Measurements from ENCODE around the gene SCMH1.
A peak's percentile ranks its signal among the peaks of the same experiment; 100 is the strongest.
"Not testable (repeated sequence)": the region's sequence is repeated elsewhere in the genome, so short reads cannot be mapped to it uniquely, and the experiment has no call there.

Gene SCMH1

DNA sequence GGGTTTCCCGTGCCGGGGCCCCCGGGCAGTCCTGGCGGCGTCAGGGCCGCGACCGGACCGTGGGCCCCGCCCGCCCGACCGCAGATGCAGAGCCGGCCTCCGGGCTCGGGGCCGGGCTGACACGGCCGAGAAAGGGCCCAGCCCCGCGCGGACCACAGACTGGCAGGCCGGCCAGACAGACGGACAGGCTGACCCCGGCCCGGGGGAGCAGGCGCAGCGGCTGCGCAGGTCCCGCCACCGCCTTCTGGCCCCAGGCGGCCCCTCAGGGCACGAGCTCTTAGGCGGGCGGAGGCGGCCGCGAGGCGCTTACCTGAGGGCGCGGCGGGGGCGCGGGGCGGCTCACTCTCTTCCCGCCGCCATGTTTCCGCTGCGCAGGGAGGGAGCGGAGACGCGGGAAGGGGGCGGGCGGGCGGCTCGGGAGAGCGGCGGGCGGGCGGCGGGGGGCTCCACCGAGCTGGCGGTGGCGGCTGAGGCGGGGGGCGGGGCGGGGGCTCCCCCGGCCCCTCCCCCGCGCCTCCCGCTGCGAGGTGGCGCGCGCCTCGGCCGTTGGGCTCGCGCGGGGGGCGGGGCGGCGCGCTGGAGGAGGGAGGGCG, at the start of gene SCMH1:
TSS of gene SCMH1 (minus strand) at position 558 of the 593 bp plus-strand sequence. CDS start 56,173 bp downstream, outside the sequence.
- DNase-seq (ENCODE audit: low spot score): peak; percentile 79

DNA sequence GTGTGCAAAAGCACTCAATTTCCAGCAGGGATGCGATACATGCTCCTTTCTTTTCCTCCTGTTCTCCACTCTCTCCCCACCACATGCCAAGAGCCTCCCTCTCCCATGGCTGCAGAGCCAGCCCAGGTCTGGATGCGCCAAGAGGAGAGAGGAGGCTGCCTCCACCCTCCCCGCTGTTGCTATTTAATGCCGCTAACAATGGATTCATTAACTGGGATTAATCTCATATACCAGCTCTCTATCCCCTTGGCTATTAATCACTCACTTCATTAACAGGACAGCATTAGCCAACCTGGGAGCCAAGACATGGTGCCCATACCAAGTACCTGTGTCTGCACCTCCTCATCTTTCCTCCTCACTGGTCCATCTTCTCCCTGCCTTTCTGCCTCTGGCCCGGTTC, 49.1 kb upstream of the SCMH1 start:
- DNase-seq (ENCODE audit: low spot score): no peak

DNA sequence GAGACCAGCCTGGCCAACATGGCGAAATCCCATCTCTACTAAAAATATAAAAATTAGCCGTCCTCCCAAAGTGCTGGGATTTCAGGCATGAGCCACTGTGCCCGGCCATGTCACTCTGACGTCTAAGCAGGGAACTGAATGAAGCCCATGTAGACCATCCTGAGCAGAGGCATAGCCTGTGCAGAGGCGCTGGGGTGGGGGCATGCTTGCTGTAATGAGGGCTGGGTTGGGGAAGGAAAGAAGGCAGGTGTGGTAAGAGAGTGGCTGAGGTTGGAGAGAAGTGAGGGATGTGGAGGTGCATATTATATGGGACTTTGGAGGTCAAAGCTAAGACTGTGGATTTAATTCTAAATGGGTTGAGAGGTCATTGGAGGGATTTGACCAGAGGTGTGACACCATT, 47.1 kb upstream of the SCMH1 start:
- no peak for DNase-seq (ENCODE audit: low spot score)

DNA sequence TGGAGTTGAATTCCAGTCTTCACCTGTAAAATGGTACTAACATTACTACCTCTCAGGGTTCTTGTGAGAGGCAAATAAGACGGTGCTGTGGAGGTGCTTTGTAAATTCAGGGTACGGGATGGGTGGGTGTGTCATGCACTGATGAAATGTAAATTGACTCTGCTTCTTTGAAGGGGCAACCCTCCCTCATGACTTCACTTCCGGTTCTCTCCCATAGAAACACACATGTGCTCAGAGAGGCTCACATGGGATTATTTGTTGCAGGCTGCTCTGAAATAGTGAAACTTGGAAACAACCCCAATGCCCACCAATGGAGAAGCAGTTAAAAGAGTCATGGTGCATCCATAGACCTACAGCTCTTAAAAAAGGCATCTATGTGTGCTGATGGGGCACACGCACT, 44.9 kb upstream of the SCMH1 start:
- DNase-seq (ENCODE audit: low spot score): no peak

DNA sequence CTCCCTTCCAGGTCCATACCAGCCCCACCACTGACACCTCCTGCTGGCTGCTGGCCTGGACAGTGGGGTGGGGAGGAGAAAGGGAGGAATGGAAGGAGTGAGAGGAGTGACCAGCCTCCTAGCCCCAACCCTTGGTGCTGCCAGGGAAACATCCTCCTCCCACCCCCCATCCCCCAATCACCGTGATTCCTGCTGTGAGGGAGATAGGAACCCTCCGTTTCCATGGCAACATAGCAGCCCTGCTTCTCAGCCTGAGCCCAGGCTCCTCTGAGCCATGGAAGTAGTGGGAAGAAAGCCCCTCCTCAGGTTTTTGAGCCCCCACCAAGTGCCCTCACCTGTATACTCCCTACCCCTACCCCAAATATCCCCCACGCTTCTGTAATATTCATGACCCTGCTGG, 44.4 kb upstream of the SCMH1 start:
- no peak for DNase-seq (ENCODE audit: low spot score)

DNA sequence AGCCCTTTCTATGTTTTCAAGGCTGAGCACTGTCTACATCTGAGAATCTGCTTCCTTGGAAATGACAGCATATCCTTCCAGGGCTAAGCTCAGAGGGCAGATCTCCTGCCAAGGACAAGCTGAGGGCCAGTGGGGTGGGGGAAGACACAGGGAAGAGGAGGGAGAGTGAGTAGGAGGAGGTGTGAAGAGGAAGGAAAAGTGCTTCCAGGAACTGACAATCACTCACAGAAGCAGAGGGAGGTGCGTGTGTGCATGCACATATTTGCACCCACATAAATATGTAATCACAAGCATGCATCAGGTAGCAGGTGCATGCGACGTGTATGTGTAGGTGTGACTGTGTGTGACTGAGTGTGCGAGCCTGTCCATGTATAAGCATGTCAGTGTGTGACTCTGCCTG, 43.7 kb upstream of the SCMH1 start:
- DNase-seq (ENCODE audit: low spot score): no peak

DNA sequence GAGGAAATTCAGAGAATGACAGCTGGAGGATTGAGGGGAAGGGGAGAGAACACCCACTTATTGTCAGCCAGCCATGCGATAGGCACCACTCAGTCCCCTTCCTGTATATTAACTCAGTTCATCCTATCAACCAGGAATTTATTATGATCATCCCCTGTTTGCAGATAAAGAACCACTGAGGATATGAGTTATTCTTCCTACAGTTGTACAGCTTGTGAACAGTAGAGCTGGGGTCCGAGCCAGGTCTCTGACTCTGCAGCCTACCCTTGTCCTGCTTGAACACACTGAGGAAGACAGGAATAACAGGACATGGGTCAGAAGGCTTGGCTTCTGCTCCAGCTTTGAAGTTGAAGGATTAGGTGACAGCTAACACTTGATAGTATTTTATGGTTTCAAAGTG, 42.0 kb upstream of the SCMH1 start:
- no peak for DNase-seq (ENCODE audit: low spot score)

DNA sequence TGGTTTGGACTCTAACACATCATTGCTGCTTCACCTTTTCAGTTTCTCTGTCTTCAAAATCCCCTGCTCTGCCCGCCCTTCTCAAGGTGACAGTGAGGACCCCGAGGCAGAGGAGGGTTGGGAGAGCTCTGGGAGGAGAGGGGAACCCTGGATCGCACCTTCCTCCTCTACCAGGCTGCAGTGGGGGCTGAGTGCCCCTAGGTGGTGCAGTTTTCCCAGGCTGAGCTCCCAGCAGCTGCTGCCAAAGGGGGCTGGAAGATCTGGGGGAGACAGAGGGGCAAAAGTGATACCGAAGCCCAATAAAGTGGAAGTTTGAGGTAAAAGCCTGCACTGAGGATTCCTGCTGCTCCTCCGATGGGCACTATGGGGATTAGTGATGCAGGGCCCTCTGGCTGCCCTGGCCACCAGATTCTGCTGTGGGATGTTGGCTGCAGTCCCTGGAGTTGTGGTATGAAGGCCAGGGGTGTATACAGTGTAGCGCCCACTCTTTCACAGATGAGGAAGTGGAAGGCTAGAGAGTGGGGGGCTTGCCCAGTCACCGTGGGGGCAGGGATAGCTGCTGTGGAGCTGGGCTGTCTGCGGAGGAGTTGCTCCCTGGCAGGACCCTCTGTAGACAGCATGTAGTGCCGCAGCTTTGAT, 40.7 kb upstream of the SCMH1 start:
- DNase-seq (ENCODE audit: low spot score): no peak

DNA sequence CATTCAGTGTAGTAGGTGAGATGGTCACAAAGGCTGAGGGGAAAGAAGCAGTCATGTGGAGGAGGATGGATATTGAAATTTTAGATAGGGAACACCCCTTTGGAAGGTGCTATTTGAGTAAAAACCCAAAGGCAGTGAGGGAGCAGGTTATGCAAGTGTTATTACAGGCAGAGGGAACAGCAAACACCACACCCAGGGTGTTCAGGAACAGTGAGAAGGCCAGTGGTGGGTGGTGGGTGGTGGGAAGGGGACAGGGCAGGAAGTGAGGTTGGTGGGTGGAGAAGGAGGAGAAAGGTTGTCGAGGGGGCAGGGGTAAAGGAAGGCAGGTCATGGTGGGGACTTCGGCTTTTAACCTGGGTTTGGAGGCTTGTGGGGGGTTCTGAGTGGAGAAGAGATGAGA, 39.2 kb upstream of the SCMH1 start:
- DNase-seq (ENCODE audit: low spot score): no peak

DNA sequence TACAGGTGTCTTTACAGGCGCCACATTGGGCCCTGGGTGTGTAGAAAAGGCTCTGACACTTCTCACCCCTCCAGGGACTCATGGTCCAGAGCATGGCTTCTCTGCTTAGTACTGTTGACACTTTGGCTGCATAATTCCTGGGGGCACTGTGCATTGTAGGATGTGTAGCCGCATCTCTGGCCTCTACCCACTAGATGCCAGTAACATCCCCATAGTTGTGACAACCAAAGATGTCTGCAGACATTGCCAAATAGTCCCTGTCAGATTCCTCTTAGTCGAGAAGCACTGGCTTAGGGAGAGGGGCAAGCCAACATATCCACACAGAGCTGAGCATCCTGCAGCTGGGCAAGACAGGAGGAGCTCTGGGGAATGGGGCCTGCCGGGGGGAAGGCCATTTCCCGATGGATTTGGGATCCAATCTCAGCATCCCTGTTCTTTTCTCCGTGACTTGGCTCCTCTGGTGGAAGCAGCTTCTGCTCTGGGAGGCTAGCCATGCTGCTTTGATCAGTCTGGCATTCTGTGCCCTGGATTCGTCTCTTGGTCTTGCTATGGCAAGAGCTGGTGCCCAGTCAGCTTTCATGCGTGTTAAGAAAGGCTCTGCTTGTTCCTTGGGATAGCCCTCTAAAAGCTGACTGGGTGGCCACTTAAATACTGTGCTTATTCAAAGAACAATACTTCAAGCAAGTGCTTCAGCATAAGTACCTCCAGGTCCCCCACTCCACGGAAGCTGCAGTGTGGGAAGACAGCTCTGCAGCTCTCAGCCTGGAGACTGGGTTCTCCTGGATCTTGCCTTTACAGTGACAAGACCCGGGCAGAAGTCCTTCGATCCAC, 38.3 kb upstream of the SCMH1 start:
- no peak for DNase-seq (ENCODE audit: low spot score)

DNA sequence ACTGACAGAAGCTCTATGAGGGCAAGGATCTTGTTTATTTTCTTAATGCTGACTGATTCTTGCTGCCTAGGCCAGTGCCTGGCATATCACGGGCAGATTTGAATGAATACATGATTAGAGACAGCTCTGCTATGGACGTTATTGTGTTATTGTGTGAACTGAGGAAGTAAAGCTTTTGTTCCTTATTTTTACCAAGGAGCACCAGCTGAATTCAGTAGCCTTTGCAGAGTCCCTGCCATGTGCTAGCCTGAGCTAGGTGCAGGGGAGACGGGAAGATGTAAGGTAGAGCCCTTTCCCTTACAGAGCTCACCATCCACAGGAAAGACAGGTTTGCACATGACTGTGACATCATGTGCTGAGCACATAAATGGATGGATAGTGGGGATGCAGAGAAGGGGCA, 36.0 kb upstream of the SCMH1 start:
- peak; percentile 5 for DNase-seq (ENCODE audit: low spot score)

DNA sequence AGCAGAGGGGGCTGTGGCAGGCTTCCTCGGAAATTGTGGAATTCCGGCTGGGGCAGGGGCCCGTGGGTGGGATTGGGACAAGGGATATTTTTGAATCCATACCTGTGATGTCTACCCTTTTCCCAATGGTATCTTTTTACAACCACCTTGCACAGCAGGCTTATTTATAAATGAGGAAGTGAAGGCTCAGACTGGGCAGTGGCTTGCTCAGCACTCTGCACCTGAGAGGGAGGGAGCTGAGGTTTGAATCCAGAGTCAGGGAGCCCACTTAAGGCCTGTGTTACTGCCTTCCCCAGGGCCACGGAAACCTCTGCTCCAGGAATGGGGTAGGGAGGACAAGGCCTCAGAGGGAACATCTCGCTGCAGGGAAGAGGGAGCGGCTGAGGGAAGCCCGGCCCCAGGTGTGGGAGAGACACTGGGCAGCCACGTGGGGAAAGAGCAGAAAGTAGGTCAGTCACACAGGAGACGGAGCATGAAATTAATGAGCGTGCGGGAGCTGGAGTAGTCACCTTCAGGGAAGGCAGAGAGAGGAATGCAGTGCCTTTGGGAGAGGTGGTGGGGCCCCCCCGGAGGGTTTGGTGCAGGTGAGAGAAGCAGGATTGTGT, 35.4 kb upstream of the SCMH1 start:
- DNase-seq (ENCODE audit: low spot score): peak; percentile 54

DNA sequence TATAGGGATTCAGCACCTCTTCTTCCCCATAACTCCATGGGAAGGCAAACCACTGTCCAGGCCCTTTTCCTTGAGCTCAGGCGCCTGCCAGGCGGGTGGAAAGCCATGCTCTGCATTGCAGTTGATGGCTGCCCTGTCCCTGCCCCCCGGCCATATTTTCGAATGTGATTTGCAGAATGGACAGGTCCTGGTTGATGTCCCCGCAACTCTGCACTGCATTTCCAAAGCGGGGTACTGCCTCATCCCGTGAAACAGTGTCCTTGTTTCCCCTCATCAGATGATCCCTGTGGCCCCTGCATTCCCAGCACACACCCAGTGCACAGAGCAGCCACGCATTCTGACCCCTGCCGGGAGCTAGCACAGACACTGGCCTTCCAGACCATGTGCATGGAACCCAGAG, 33.7 kb upstream of the SCMH1 start:
- peak; percentile 41 for DNase-seq (ENCODE audit: low spot score)

DNA sequence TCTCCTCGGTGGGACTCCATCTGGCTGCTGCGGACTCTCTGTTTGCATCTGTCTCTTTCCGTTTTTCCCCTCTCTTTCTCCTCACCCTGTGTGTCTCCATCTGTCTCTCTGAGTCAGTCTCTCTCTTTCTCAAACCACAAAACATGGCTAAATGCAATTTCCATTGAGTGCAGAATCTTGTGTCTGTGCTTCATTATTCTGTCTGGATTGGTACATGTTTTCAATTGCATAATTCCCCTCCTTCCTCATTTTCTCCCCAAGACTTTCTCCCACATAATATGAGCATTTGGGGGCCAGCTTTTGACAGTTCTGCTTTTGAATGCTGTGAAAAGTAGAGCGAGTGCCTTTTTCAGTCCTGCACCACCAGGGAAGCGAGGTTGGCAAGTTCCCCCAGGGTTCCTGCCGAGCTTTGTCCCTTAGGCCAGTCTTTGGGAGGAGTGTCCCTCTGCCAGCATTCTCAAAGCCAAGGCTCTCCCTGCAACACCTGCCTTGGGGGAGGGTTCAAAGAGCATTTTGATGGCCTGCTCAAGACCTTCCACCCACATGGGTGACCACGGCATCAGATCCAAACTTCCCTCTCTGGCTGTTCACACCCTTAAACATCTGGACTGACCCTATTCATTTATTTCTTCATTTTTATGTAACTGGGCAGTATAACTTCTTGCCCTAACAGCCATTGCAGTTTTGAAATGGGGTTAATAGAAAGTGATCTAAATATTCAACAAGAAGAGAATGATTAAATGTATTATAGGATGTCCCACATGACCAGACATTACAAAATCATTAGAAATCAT, 32.8 kb upstream of the SCMH1 start:
- DNase-seq (ENCODE audit: low spot score): no peak

DNA sequence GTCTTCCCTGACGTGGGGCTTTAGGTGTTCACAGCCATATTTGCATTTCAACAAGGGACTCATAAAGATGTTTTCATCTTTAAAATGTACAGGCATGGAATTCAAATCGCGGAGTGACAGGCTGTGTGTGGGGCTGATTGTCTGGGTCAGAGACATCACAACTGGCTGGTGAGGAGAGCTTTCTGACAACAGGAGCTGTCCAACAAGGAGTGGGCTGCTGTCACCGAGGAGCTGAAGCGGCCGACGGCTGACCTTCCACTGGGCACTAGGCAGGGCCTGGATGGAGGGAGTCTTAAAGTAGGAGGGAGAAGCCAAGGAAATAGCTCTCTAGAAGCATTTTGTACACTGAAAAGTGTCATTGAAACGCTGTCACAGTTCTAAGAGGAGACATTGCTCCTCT, 30.5 kb upstream of the SCMH1 start:
- no peak for DNase-seq (ENCODE audit: low spot score)

DNA sequence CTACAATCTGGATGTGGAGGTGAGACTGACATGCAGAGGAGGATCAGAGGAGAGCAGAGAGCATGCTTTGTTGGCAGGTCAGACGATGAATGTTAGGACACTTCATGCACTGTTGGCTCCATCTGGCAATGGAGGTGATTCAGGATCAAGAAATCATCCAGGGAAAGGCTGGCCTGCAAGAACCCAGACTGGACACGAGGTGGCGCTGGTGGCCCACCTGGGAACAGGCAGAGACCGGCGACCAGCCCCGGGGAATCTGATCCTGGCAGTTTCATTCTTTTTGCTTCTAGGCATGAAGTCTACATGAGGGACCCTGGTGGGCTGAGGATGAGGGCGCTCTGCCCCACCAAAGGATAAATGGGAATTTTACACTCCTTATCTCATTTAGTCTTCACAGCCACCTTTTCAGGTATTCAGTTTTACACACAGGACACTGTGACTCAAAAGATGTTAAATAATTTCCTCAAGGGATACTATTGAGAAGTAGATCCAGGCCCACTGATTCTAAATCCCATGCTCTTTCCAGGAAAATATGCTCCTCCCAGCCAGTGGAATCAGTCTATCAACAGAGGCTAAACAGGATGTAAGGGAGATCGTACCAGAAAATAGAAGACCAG, 26.2 kb upstream of the SCMH1 start:
- peak; percentile 86 for DNase-seq (ENCODE audit: low spot score)

DNA sequence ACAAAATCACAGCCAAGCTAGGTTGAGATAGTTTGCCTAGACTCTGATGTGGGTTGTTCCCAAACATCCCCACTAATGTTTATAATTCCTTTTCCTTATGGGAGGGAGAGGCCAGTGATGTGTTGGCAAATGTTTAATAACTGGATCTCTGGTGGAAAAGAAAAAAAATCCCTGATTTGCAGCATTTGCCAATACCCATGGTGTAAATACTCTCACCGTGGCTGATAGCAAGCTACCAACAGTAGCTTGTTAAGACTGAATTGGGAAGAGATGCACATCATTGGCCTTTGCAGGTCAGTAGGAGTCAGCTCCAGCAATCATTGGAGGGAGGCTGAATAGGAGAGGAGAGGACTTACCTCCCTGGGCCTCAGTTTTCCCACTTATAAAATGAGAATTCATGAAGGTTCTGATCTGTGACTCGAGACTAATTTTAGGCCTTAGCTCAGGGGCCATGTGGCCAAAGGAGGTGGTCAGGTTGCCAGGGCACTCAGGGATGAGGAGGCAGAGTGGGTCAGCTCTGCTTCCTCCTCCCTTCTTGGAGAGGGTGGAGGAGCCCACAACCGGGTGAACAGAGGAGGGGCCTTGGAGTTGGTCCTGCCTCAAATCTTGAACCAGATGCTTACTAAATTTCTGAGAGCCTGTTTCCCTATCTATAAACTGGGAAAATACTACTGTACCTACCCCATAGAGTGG, 20.0 kb upstream of the SCMH1 start:
- DNase-seq (ENCODE audit: low spot score): no peak

DNA sequence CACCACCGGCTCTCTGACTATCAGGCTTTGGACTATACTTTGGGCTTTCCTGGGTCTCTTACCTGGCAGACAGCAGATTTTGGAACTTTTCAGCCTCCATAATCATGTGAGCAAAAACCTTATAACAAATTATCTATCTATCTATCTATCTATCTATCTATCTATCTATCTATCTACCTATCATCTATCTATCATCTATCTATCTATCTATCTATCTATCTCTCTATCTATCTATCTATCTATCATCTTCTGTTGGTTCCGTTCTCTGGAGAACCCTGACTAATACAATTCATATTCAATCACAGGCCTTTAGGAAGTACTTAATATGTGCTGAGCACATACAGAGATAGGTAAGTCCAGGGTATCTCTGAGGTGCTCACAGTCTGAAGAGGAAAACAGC, 18.7 kb upstream of the SCMH1 start:
- no peak for DNase-seq (ENCODE audit: low spot score)

DNA sequence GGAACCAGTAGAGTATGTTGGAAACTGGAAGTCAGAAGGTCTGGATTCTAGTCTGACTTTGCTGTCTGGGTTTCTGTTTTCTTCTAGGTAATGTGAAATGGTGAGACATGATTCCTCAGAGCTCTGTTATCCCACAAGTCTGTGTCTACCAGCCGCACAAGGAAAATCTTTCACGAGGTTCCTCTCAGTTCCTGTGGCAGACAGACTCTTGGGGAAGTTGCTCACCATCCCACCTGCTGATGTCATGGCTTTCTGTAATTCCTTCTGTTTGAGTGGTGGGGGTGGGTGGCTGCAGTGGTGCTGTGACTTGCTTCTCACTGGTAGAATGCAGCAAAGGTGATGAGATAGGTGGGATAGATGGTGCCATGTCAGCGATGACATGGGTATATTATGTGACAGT, 17.1 kb upstream of the SCMH1 start:
- DNase-seq (ENCODE audit: low spot score): no peak

DNA sequence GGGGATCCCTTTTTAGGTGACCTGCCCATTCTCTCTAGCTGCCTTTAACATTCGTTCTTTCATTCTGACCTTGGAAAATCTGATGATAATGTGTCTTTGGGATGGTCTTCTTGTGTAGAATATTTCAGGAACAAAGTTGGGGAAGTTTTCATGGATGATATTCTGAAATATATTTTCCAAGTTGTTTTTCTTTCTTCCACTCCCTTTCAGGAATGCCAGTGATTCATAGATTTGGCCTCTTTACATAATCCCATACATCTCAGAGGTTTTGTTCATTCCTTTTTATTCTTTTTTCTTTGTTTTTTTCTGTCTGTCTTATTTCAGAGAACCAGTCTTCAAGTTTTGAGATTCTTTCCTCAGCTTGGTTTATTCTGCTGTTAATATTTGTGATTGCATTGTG, 13.9 kb upstream of the SCMH1 start:
- no peak for DNase-seq (ENCODE audit: low spot score)

DNA sequence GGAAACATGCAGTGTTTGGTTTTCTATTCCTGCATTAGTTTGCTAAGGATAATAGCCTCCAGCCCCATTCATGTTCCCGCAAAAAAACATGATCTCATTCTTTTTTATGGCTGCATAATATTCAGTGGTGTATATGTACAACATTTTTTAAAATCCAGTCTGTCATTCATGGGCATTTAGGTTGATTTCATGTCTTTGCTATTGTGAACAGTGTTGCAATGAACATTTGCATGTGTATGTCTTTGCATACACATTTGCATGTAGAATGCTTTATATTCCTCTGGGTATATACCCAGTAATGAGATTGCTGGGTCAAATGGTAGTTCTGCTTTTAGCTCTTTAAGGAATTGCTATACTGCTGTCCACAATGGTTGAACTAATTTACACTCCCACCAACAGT, 9.0 kb upstream of the SCMH1 start:
- DNase-seq (ENCODE audit: low spot score): not testable (repeated sequence)

Data from left forelimb (tissue), 1 donor.